ENCODE results near the gene MYO1A. TPM values are rescaled to one million over a fixed set of nuclear protein-coding genes. Genes with fewer than 3 reads are reported as not detected.

MYO1A gene
- total RNA-seq = 1 to 10 TPM in 1 of 2 experiments, under 1 TPM in 1; 0.43 to 1.2 TPM

GRCh38 chr12:57049890-57050289, at the start of gene MYO1A:
MYO1A (minus strand) TSS chr12:57050129; CDS start chr12:57048323, 1,806 bp downstream.

GRCh38 chr12:57088354-57089270, 38.7 kb upstream of the MYO1A start, which contains the start of gene NAB2:
NAB2 (plus strand) TSS chr12:57089114; CDS start chr12:57089272, 158 bp downstream.

GRCh38 chr12:57078519-57079404, 28.8 kb upstream of the MYO1A start, which contains the start of gene NEMP1:
NEMP1 (minus strand) TSS chr12:57078791; CDS start chr12:57078745, 46 bp downstream.

GRCh38 chr12:57016348-57016747, 33.6 kb downstream of the MYO1A start, which contains the start of gene TAC3:
TAC3 (minus strand) TSS chr12:57016529; CDS start chr12:57015797, 732 bp downstream.

GRCh38 chr12:57005980-57006808, 43.7 kb downstream of the MYO1A start, which contains the start of gene ZBTB39:
ZBTB39 (minus strand) TSS chr12:57006546; CDS start chr12:57004917, 1,629 bp downstream.

Other genes starting within 250 kb of the MYO1A start
- not detected for gene SDR9C7, start 115.7 kb downstream of the MYO1A start, total RNA-seq
- gene RDH16, start 92.5 kb downstream of the MYO1A start, total RNA-seq = under 1 TPM; 0.22 to 0.28 TPM
- 1 to 10 TPM; 8.6 to 9.1 TPM for gene ZBTB39, start 43.6 kb downstream of the MYO1A start, total RNA-seq
- gene TAC3, start 33.6 kb downstream of the MYO1A start, total RNA-seq = not detected
- 10 to 100 TPM; 43.9 to 45.3 TPM for gene NEMP1, start 28.7 kb upstream of the MYO1A start, total RNA-seq
- gene NAB2, start 39.0 kb upstream of the MYO1A start, total RNA-seq = 1 to 10 TPM; 8.6 TPM
- 100 to 1,000 TPM; 256 to 266 TPM for gene STAT6, start 61.2 kb upstream of the MYO1A start, total RNA-seq
- gene LRP1, start 78.4 kb upstream of the MYO1A start, total RNA-seq = 1 to 10 TPM; 1.3 to 1.6 TPM
- gene LRP1-AS, start 97.5 kb upstream of the MYO1A start, total RNA-seq = not detected
- gene NXPH4, start 166.7 kb upstream of the MYO1A start, total RNA-seq = under 1 TPM; 0.29 to 0.43 TPM
- gene SHMT2, start 179.6 kb upstream of the MYO1A start, total RNA-seq = 100 to 1,000 TPM; 171 to 176 TPM
- 1 to 10 TPM; 3.5 to 4.7 TPM for gene STAC3, start 201.1 kb upstream of the MYO1A start, total RNA-seq

Data from activated naive CD4-positive, alpha-beta T cell treated with anti-CD3 and anti-CD28 coated beads, Interleukin-2, amount 10 ng/mL, durations not matched to agents 5 hours and 36 hours (primary cell).